Stimulated activated CD8-positive, alpha-beta memory T cell treated with anti-CD3 and anti-CD28 coated beads, Interleukin-7, amount 100 ng/mL, for 24 hours (primary cell): Measurements from ENCODE around the gene FBXL20.

Source experiments
- DNase-seq: peaks from one replicate; pipeline ENCODE4 v3.0.0-alpha.2; 2020; ENCODE audit warnings: low read depth

The FBXL20 gene

DNA sequence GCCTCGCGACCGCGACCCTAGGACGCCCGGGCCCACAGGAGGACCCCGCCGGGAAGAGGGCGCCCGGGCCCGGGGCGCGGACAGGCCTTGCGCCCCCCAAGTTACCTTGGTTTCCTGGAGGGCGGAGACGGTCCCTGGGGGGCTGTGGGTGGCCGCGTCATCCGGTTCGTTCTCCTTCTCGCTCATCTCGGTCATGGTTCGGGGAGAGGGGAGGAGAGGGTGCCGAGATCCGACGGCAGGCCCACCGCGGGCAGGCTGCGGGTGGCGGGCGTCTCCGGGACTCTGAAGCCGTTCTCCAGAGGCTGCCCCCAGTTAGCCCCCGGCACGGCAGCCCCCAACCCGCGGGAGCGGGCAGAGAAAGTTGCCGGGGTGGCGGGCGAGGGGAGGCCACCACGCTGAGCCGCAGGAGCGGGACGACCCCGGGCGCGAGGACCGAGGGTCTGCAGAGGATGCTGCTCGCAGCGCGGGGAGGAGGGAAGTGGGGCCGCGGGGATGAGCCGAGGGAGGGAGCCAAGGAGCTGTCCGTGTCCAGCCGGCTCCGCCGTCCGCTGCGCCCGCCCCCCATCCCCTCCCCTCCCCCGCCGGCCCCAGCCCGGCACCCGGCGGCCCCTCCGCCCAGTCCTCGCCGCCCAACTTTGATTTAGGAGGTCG, 176.0 kb downstream of the FBXL20 start, which contains the start of gene STAC2:
Gene STAC2 (minus strand): TSS at position 638 of the 651 bp plus-strand sequence. CDS start 443 bp downstream, at position 195.
- DNase-seq = no peak

GRCh38 chr17:39224778-39225307, 176.6 kb downstream of the FBXL20 start:
- no peak for DNase-seq

DNA sequence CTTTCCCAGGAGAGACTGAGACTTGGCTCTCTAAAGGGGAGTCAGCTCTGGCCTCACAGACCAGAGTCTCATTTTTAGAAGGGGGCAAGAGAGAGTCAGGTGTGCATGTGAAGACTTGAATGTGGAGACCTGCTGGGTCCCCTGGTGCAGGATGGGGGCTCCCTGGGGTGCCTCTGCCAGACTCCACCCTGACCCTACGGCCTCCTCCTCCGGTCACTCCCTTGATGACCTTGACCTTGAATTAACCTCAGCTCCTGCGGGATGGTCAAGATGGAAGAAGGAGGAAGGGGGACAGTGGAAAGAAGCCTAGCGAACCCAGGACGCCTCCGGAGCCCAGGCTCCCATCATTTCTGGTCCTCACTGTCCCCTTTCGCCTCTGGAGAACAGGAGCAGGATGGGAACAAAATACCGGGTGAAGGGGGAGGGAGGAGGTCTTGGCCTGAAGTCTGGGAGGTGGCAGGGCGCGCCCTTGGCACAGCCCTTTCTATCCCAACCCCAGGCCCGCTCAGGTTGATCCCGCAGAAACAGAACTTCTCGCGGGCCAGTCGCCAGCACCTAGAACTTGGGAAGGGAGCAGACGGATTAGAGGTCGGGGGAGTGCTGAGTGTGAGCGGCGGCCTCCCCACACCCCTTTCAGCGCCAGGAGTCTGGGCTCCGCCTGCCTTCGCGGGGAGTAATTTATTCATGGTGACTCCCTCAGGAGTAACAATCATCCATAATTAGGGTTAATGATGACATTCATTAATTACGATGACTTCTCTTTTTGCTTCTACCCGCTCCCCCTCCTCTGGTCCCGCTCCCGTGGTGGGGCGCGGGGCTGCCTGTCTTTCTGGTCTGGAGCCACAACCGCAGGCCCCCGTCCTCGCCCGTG, 177.3 kb downstream of the FBXL20 start:
- DNase-seq = no peak

- DNase-seq = no peak
Observed at GRCh38 chr17:39222866-39223834, 178.3 kb downstream of the FBXL20 start.

DNA sequence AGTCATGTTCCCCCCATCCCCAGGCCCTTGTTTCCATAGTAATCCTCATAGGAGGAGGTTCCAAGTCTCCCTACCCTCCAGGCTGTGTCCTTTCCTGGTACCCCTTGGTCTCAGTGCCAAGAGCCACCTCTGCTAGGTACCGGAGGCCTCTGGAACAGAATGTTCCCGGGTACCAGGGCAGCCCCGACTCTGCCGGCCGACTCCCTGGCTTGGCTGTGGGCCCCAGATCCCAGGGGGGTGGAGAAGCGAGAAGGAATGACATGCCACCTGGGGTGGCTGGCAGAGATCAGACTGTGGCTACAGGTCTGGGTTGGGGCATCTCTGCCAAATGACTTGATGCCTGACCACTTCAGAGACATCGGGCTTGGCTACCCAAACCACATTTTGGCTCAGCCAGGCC, 179.3 kb downstream of the FBXL20 start:
- DNase-seq = no peak

DNA sequence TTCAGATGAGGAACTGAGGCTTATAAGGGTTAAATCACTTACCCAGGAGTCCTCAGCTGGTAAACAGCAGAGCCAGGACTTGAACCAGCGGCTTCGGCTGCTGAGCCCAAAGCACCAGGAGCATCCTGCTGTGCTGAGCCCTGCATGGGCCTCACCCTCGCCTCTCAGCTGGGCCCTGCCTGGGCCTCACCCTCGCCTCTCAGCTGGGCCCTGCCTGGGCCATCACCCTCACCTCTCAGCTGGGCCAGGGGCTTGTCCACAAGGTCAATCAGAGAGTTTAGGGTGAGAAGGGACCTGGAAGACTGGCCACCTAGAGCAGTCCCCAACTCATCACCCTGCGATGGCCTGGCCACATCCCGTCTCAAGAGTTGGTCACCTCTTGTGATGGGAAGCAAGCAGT, 179.9 kb downstream of the FBXL20 start:
- no peak for DNase-seq

- DNase-seq = no peak
Observed at GRCh38 chr17:39219647-39220154, 181.7 kb downstream of the FBXL20 start.

GRCh38 chr17:39218906-39219305, 182.5 kb downstream of the FBXL20 start:
- no peak for DNase-seq

GRCh38 chr17:39217734-39218369, 183.6 kb downstream of the FBXL20 start:
- no peak for DNase-seq

DNA sequence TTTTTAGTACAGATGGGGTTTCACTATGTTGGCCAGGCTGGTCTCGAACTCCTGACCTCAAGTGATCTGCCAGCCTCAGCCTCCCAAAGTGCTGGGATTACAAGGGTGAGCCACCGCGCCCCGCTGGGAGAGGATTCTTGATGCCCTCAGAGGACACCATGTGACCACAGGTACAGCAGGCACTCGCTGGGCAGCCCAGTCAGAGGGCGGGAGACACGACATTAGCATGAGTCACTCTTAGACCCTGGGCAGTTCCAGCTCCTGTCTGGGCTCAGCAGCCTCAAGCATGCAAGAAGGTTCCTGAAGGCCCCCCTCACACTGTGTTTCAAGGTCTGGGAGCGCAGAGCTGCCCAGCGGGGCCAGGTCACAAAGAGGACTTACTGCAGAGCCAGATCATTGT, 187.6 kb downstream of the FBXL20 start:
- DNase-seq = no peak

- no peak for DNase-seq
Observed at GRCh38 chr17:39212841-39213480, 188.5 kb downstream of the FBXL20 start.

DNA sequence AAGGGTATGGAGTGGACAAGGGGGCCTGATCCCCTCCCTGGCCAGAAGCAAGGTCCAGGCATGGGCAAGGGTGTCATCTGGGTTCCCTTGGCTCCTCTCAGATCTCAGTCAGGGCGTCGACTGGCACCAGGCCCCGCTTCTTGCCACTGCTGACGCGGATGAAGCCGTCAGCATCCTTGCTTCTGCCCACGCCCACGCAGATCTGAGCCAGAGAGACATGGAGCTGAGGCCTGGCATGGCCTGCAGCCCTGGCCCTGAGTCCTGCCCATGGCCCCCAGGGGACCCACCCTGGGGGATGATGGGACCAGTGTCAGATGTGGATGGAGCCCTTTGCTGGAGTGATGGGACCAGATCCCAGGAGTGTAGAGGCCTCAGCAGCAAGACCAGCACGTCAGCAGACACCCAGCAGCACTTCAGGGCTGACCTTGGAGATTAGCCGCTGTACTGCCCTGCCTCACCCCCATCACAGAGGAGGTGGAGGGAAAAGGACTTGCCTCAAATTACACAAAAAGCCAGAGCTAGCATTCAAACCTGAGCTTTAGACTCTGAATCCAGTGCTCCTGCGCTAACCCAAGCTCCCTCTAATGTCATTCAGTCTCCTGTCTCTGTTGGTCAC, 189.1 kb downstream of the FBXL20 start:
- DNase-seq = no peak

- no peak for DNase-seq
Observed at GRCh38 chr17:39210093-39210434, 191.4 kb downstream of the FBXL20 start.

DNA sequence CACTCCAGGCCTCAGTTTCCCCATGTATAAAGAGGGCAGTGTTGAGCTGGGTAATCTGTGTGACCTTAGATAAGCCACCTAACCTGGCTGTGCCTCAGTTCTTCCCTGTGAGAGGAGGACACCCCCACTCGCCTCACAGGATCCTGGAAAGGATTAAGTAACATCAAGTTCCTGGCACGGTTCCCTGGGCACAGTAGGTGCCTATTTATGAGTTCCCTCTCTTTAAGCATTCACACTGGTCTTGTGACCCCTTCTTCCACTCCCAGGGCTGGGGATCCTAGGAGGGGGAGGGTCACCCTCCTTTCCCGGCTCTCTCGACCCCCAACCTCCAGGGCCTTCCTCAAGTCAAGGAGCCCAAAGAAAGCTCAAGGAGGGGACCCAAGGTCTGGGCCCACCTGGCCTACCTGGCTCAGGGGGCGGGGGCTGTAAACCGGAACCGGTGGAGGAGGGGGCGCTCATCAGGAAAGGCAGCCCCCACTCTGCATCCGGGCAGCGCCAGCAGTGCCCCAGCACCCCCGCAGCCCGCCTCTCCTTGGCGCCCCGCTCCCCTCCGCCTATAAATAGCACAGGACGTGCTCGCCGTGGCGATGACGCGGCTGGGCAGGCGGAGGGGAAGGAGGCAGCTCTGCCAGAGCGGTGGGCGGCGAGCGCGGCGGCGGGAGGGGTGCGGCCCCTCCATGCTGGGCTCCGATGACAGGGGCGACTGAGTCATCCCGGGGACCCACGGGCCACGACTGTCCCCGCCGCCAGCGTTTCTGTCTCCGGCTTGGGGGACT, 191.9 kb downstream of the FBXL20 start:
- DNase-seq = peak; percentile 35

GRCh38 chr17:39208893-39209292, 192.5 kb downstream of the FBXL20 start:
- DNase-seq = no peak

DNA sequence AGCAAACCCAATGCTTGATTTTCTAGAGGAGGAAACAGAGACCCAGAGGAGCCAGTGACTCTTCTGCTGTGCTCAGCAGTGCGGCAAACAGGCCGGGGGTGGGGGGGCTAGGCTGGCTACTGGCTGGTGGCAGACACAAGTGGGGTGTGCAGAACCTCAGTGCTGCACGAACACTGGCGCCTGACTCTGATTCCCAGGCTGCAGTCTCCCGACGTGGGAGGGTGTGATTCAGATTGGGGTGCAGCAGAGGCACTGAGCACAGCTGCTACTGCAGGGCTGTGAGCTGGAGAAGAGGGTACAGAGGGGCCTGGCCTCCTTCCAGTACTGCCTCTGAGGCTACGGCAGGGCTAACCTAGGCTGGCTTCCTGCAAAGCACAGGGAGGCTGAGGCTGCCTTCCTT, 193.3 kb downstream of the FBXL20 start:
- DNase-seq = no peak

DNA sequence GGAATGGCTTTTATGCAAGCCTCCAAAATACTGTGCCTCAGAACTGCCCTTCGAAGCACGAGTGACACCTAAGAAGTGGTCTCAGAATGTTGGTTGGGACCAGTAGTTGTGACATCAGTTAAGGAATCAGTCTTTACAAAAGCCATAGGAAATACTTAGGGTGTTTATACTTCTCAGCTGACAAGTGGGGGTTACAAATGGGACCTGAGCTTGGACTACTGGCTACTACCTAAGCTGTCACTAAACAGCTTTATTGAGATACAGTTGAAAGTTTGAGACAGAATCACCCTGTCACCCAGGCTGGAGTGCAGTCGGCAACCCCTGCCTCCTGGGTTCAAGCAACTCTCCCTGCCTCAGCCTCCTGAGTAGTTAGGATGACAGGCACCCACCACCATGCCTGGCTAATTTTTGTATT, 196.3 kb downstream of the FBXL20 start:
- DNase-seq = no peak

GRCh38 chr17:39204245-39204644, 197.2 kb downstream of the FBXL20 start:
- DNase-seq = no peak
